Stimulated activated CD8-positive, alpha-beta memory T cell treated with anti-CD3 and anti-CD28 coated beads, Interleukin-7, amount 100 ng/mL, for 1 hour (primary cell): ENCODE data around the gene ZRANB3.
"Not testable (repeated sequence)": the region's sequence is repeated elsewhere in the genome, so short reads cannot be mapped to it uniquely, and the experiment has no call there.

ENCODE experiments used
- DNase-seq, 2 donors: peaks; one replicate each; pipeline ENCODE4 v3.0.0-alpha.2; 2020; ENCODE audit warnings: low read depth in 2 of 2

The ZRANB3 gene

DNA sequence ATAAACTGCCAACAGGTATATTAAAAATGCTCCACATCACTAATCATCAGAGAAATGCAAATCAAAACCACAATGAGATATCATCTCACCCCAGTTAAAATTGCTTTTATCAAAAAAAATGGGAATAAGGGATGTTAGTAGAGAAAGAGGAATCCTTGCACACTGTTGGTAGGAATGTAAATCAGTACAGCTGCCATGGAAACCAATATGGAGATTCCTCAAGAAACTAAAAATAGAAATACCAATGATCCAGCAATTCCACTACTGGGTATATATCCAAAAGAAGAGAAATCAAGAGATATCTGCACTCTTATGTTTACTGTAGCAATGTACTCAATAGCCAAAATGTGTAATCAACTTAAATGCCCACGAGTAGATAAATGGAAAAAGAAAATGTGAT is 40.6 kb downstream of the ZRANB3 start:
- DNase-seq: no peak

DNA sequence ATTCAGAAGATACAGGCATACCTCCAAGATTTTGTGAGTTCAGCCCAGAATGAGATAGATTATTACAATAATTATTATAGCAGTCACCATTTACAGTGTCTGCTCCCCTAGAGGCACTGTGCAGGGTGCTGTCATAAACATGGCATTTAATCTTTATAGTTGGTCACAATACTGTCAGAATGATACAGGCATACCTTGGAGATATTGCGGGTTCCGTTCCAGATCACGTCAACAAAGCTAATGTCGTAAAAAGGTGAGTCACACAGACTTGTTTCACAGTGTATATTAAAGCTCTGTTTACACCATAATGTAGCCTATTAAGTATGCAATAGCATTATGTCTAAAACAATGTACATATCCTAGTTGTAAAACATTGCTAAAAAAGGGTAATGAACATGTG is 45.6 kb downstream of the ZRANB3 start:
- no peak for DNase-seq

DNA sequence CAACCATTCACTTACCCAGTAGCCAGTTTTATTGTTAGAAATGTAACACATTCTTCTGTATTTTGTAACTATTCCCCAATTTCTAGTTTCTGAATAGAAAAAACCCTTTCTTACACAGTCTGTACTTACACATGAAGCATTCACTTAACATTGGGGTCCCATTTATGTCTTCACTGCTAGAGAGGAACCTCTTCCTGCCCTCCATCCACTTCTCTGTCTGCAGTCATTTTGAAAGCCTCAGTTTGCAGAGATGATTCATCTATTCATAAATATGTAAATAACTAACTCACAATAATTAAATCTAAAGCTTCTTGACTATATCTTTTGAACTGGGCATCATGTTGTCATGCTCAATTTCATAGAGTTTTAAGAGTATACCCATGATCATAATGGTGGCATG is 55.9 kb downstream of the ZRANB3 start:
- DNase-seq: no peak

DNA sequence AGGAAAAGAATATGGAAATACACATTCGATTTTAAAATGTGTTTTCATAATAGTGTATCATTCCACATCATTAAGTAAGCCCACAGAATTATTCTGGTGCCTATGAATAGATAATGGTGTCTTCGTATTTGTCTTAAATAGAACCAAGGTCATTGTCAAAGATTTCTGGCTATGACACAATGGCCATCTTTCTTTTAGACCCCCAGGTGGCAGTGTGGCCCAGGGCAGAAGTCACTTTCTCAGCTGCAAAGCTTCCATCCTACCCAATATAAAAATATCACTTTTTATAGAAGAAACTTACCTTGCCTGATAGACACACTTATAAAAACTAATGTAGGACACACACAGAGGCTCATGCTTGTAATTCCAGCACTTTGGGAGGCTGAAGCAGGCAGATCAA is 57.5 kb downstream of the ZRANB3 start:
- DNase-seq: no peak

DNA sequence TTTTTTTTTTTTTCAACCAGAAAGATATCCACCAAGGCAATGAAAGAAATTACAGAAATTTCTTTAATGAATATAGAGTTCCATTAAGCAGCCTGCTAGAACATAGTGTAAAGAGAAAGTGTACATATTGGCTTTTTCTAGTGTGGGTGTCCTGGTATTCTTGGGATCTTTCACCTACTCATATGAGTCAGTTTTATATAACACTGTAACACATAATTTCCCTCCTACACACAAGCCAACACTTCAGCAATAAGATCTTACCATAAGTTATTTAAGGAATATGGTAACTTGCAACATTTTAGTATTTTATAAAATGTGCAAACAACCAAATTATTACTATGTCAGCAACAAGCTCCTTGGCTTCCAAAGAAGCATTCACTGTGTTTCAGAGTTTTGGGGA is 59.9 kb downstream of the ZRANB3 start:
- DNase-seq: no peak

DNA sequence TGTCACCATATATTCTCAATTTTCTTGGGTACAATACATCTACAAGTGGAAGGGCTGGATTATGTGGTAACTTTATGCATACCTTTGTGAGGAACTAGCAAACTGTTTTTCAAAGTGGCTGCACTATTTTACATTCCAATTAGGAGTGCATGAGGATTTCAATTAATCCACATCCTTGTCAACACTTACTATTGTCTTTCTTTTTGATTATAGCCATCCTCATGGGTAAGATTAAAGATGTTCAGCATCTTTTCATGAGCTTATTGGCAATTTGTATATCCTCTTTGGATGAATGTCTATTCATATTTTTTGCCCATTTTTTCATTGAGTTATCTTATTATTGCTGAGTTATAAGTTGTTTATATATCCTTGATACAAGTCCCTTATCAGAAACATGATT is 73.7 kb downstream of the ZRANB3 start:
- no peak for DNase-seq

DNA sequence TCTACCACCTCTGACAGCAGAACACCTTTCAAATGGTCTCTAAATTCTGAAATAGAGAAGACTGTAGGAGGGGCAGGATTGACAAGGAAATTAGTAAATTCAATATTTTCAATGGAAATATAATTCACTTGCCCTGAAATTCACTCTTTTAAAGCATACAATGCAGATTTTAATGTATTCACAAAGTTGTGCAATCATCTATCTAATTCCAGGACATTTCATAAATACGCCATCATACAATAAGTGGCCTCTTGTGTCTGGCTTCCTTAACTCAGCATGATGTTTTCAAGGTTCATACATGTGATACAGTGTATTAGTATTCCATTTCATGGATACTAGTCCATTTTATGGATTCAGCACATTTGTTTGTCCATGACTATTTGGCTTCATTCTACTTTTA is 74.2 kb downstream of the ZRANB3 start:
- DNase-seq: no peak

DNA sequence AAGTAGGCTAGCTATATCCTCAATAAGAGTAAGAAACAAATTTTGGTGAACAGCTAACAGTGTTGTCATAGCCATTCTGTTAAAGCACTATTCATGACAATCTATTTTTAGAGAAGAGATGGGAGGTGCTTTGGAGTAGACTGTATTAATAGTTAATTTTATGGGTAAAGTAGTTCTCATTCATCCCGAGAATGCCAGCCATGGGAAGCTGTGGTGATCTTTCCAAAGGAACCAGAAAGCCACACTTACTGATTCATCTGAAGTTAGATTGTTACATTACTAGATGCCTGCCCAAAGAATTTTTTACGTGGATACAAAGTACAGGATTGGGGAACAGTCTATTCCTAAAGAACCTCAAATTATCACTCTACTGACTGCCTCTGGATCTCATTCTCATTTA is 74.6 kb downstream of the ZRANB3 start:
- DNase-seq: no peak

DNA sequence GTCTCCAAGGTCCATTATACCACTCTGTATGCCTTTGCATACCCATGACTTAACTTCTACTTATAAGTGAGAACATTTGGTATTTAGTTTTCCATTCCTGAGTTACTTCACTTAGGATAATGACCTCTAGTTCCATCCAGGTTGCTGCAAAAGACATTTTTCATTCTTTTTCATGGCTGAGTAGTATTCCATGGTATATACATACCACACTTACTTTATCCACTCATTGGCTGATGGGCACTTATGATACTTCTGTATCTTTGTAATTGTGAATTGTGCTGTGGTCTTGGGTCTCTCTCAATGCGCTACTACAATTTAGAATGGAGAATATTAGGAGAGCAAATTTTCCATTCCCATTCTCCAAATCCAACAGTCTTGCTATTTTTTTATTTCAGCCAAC is 76.4 kb downstream of the ZRANB3 start:
- DNase-seq: no peak

DNA sequence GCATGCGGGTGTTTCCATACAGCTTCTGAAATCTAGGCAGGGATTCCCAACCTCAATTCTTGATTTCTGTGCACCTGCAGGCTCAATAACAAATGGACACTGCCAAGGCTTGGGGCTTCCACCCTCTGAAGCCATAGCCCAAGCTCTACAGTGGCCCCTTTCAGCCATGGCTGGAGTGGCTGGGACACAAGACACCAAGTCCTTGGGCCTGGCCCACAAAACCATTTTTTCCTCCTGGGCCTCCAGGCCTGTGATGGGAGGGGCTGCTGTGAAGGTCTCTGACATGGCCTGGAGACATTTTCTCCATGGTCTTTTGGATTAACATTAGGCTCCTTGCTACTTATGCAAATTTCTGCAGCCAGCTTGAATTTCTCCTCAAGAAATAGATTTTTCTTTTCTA is 78.0 kb downstream of the ZRANB3 start:
- DNase-seq: not testable (repeated sequence)

DNA sequence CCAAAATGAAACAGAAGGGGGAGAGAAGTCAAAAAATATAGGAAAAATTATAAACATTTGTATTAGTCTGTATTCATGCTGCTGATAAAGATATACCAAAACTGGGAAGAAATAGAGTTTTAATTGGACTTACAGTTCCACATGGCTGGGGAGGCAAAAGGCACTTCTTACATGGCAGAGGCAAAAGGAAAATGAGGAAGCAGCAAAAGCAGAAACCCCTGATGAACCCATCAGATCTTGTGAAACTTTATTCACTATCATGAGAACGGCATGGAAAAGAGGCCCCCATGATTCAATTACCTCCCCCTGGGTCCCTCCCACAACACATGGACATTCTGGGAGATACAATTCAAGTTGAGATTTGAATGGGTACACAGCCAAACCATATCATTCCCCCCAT is 79.1 kb downstream of the ZRANB3 start:
- DNase-seq: no peak

DNA sequence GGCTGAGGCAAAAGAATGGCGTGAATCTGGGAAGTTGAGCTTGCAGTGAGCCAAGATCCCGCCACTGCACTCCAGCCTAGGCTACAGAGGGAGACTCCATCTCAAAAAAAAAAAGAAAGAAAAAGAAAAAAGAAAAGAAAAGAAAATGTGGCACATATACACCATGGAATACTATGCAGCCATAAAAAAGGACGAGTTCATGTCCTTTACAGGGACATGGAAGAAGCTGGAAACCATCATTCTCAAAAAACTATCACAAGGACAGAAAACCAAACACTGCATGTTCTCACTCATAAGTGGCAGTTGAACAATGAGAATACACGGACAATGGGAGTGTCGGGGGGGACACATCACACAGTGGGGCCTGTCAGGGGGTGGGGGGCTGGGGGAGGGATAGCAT is 88.0 kb downstream of the ZRANB3 start:
- not testable (repeated sequence) for DNase-seq

DNA sequence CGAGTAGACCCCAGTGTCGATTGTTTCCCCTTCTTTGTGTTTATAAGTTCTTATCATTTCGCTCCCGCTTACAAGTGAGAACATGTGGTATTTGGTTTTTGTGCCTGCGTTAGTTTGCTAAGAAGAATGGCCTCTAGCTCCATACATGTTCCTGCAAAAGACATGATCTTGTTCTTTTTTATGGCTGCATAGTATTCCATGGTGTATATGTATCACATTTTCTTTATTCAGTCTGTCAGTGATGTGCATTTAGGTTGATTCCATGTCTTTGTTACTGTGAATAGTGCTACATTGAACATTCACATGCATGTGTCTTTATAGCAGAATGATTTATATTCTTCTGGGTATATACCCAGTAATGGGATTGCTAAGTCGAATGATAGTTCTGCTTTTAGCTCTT is 95.9 kb downstream of the ZRANB3 start:
- DNase-seq: not testable (repeated sequence)

DNA sequence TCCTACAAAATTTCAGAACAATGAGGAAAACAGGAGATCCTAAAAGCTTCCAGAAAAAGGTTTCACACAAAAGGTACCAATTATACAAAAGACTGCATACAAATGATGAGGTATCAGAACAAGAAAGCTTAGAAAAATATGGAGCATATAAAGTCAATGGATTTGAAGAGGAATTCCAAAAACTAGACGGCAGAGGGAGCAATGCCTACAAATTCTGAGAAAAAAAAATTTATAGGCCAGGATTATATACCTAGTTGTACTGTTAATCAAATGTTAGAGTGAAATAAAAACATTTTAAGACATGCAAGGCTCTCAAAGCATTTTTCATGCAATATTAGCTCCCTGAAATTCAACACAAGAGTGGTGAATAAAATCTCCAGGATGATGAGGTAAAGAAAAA is 106.2 kb downstream of the ZRANB3 start:
- no peak for DNase-seq

DNA sequence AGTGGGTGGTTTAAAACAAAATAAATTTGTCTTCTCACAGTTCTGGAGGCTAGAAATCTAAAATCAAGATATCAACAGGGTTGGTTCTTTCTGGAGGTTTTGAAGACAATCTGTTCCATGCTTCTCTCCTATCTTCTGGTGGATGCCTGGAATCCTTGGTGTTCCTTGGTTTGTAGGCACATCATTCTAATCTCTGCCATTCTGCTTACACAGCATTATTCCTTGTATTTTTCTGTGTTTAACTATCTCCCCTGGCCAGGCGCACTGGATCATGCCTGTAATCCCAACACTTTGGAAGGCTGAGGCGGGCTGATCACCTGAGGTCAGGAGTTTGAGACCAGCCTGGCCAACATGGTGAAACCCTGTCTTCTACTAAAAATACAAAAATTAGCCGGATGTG is 108.1 kb downstream of the ZRANB3 start:
- DNase-seq: no peak

DNA sequence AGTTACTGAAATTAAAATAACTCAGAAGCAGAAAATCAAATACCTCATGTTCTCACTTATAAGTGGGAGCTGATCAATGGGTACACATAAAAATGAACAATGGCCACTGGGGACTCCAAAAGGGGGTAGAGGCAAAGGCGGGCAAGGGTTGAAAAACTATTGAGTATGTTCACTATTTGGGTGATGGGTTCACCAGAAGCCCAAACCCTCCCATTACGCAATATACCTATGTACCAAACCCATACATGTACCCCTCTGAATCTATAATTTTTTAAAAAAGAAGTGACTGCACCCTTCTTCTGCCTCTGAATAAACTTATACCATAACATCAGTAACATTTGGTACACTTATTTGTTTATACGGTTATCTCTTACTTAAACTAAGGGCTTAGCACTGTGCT is 119.4 kb downstream of the ZRANB3 start:
- DNase-seq: no peak

DNA sequence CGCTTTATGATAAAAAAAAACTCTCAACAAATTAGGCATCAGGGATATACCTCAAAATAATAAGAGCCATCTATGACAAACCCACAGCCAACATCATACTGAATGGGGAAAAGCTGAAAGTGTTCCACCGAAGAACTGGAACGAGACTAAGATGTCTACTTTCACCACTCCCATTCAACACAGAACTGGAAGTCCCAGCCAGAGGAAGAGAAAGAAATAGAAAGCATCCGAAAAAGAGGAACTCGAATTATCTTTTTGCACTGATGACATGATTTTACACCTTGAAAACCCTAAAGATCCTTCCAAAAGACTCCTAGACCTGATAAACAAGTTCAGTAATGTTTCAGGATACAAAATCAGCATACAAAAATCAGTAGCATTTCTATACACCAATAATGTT is 121.6 kb downstream of the ZRANB3 start:
- DNase-seq: no peak

DNA sequence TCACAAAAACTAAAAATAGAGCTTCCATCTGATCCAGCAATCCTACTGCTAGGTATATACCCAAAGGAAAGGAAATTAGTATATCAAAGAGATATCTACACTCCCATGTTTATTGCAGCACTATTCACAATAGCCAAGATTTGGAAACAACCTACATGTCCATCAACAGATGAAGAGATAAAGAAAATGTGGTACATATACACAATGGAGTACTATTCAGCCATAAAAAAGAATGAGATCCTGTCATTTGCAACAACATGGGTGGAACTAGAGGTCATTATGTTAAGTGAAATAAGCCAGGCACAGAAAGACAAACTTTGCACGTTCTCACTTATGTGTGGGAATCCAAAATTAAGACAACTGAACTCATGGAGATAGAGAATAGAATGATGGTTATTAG is 134.8 kb downstream of the ZRANB3 start:
- not testable (repeated sequence) for DNase-seq

DNA sequence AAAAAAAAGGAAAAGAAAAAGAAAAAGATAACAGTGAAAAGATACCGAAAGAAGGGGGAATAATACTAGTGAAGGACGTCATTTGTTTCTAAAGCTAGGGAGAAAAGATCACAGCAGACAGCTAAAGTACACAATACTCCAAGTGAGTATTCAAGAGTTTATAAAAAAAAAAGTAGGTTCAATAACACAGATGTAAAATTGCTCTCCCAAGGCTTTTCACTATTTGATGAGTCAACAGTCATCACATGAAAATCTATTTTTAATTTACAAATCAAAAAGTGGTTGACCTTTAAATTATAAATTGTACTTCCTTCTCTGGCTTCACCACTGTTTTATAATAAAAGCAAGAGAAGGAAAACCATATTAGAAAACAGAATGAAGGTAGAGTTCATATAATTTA is 144.0 kb downstream of the ZRANB3 start:
- DNase-seq: no peak

DNA sequence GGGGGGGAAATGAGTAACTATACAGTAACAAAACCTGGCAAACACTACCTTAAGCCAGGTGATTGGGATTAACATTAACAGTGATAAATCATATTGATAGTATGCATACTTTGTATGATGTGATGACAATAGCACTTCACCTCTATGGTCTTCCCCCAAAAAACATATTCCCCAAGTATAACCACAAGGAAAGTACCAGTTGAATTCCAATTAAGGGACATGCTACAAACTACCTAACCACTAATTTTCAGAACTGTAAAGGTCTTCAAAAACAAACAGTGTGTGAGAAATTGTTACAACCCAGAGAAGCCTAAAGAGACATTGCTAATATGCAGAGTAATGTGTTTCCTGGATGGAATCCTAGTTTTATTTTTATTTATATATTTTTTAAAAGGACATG is 152.4 kb downstream of the ZRANB3 start:
- no peak for DNase-seq

DNA sequence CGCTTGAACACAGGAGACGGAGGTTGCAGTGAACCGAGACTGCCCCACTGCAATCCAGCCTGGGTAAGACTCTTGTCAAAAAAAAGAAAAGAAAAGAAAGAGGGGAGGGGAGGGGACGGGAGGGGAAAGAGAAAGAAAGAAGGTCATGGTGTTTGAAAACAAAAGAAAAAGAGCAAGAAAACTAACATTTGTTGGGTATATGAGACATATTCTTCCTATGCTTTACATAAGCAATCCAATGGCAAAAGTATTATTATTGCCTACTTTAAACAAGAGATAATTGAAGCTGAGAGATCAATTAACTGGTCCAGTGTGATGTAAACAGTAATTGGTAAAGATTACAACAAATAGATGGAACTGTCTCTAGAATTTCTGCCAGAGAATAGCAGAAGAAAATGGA is 157.3 kb downstream of the ZRANB3 start:
- DNase-seq: no peak

DNA sequence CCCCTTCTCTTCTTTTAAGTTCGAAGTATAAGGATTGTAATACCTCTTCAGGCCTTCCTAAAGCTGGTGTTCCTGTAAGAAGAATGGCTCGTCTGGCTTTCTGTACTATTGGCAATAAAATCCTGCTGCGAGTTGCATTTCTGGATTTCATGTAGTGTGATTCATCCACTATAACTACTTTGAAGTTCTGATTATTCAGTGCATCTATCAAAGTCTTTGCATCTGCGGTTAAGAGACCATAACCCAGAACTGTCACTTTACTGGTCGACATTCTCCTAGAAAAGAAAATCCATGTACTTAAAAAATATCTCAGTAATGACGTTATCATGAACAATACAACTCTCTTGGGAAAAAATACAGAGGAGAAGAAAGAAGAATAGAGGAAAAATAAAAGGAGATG is 181.1 kb downstream of the ZRANB3 start:
- no peak for DNase-seq

DNA sequence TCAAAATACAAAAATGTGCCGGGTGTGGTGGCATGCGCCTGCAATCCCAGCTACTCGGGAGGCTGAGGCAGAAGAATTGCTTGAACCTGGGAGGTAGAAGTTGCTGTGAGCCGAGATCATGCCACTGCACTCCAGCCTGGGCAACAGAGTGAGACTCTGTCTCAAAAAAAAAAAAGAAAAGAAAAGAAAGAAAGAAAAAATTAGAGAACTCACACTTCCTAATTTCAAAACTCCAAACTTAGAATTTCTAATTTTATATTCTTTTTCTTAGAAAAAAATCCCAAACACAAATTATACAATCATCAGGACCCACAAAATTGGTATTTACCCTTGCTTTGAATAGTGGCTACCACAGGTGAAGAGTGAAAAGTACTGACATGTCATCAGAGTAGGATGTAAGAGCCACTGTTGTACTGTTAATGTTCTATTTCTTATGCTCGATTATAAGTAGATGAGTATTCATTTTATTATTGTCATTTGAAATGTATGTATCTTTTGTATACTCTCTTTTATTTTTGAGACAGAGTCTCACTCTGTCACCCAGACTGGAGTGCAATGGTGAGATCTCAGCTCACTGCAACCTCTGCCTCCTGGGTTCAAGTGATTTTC is 182.8 kb downstream of the ZRANB3 start:
- not testable (repeated sequence) for DNase-seq

DNA sequence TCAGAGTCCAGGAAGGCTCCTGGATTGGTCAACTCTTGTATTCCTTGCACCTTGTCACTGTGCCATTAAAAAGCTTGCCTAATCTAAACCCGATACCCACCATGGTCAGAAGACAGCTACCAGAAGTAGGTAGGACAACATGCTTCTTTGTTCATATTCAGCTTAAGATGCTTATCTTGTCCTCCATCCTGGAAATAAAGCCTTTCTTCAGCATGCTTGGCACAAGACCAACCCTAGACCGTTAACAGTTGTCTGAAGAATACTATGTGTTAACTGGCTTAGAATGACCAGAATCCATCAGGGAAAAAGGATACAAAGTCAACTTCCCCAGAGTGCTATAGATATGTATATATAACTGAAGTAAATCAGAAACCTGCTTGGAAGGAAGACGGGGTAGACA is 193.9 kb downstream of the ZRANB3 start:
- no peak for DNase-seq

DNA sequence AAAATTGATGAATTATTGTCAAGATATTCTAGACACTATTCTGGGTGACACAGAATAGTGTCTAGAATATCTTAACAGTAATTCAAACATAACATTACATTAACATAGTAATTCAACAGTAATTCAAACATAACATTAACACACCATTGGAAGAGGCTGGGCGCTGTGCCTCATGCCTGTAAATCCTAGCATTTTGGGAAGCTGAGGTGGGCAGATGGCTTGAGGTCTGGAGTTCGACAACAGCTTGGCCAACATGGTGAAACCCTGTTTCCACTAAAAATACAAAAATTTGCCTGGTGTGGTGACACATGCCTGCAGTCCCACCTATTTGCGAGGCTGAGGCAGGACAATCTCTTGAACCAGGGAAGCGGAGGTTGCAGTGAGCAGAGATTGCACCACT is 195.8 kb downstream of the ZRANB3 start:
- no peak for DNase-seq
